HCT116 (cell line): ENCODE results near the gene OOSP2. TPM values are rescaled to one million over a fixed set of nuclear protein-coding genes. Genes with fewer than 3 reads are reported as not detected.

Experiments
- ATAC-seq: fragments of 200-7000 bp; cut with Tn5 transposase; 2 replicates; pipeline ENCODE4 v1.9.1; 2020; ENCODE audit warnings: mild to moderate bottlenecking, moderate library complexity
- BruUV-seq: library from RNA; stranded (reverse); fragments of 400-500 nt; replicated peaks from 2 replicates; lab custom pipeline; 2021; lab: Mats Ljungman, UMichigan
- CTCF ChIA-PET: fragments of 300-600 bp; sonication (Branson Sonifier 250); formaldehyde crosslinking; loops from one replicate; lab custom pipeline; 2021; ENCODE audit warnings: antibody characterized with exemption; lab: Charles Lee
- POLR2A ChIA-PET: fragments of 300-600, 350-600 bp; sonication (Branson Sonifier 250); formaldehyde crosslinking; loops from one replicate; lab custom pipeline; 2021; ENCODE audit warnings: antibody characterized with exemption; lab: Charles Lee
- RAD21 ChIA-PET, 2 experiments: fragments of 300-600 bp; sonication (Branson Sonifier 250); formaldehyde crosslinking; loops; one replicate each; lab custom pipeline; 2023; ENCODE audit warnings: low total read pairs in 2 of 2; ENCODE audit not compliant: uncharacterized antibody in 2 of 2, unreplicated experiment in 2 of 2, low non-redundant PET in 1 of 2; lab: Charles Lee
- DNase-seq: peaks from one replicate; pipeline ENCODE4 v3.0.0-alpha.2; 2010; ENCODE audit warnings: low read depth, low spot score
- H2AFZ ChIP-seq: fragments of 200-600 bp; shearing (Covaris generic), sonication (generic); 2 replicates; pipeline ENCODE4 v1.6.1; 2017; ENCODE audit warnings: low read depth, mixed run types, mixed read lengths, antibody characterized with exemption, low read length; ENCODE audit not compliant: poor library complexity, severe bottlenecking
- H3K27ac ChIP-seq: 2 replicates; pipeline ENCODE4 v1.5.1; 2012; ENCODE audit warnings: low read depth, low read length
- H3K27me3 ChIP-seq: fragments of 200-600 bp; sonication (generic); 2 replicates; pipeline ENCODE4 v1.6.1; 2016; ENCODE audit warnings: mixed run types, low read length, mixed read lengths; ENCODE audit not compliant: insufficient read depth
- H3K36me3 ChIP-seq, 2 experiments: fragments of 200-500 bp in 1 of 2; fragments of 200-600 bp in 1 of 2; sonication (Bioruptor generic) in 1 of 2; sonication (generic) in 1 of 2; 2 replicates each; pipeline versions ENCODE4 v1.5.1 to v1.6.1; 2014 to 2016; ENCODE audit warnings: low read length in 2 of 2, inconsistent platforms in 1 of 2, mixed read lengths in 1 of 2, mixed run types in 1 of 2; ENCODE audit not compliant: insufficient read depth in 2 of 2, control insufficient read depth in 1 of 2
- H3K4me1 ChIP-seq, 2 experiments: fragments of 200-600 bp in 1 of 2; sonication (generic) in 1 of 2; 2 replicates each; pipeline versions ENCODE4 v1.5.1 to v1.6.1; 2012 to 2017; ENCODE audit warnings: low read length in 2 of 2, inconsistent platforms in 1 of 2, mild to moderate bottlenecking in 1 of 2, mixed read lengths in 1 of 2, mixed run types in 1 of 2, moderate library complexity in 1 of 2; ENCODE audit not compliant: insufficient read depth in 2 of 2, control insufficient read depth in 1 of 2
- H3K4me2 ChIP-seq: fragments of 200-600 bp; sonication (generic); 2 replicates; pipeline ENCODE4 v1.6.1; 2017; ENCODE audit warnings: mixed run types, low read length, mixed read lengths
- H3K4me3 ChIP-seq, 2 experiments: fragments of 200-600 bp in 1 of 2; sonication (generic) in 1 of 2; replicated peaks in 1 of 2; 2 replicates each; pipeline ENCODE4 v1.5.1; 2011 to 2016; ENCODE audit warnings: low read length in 2 of 2, control low read depth in 1 of 2, low read depth in 1 of 2, mild to moderate bottlenecking in 1 of 2, mixed read lengths in 1 of 2, mixed run types in 1 of 2
- H3K79me2 ChIP-seq: fragments of 200-600 bp; sonication (generic); 2 replicates; pipeline ENCODE4 v1.6.1; 2017; ENCODE audit warnings: mild to moderate bottlenecking, mixed run types, low read length, moderate library complexity, mixed read lengths; ENCODE audit not compliant: insufficient read depth
- H3K9ac ChIP-seq: fragments of 200-600 bp; sonication (generic); 2 replicates; pipeline ENCODE4 v1.6.1; 2016; ENCODE audit warnings: low read length, mixed read lengths
- H3K9me2 ChIP-seq: fragments of 200-600 bp; sonication (generic), shearing (Covaris generic); 2 replicates; pipeline ENCODE4 v1.6.1; 2017; ENCODE audit warnings: mixed run types, mild to moderate bottlenecking, moderate library complexity; ENCODE audit not compliant: insufficient read depth
- H3K9me3 ChIP-seq, 2 experiments: fragments of 200-500 bp in 1 of 2; fragments of 200-600 bp in 1 of 2; sonication (Bioruptor generic) in 1 of 2; sonication (generic) in 1 of 2; 2 replicates each; pipeline ENCODE4 v1.6.1; 2014 to 2017; ENCODE audit warnings: low read length in 2 of 2, mixed read lengths in 2 of 2, inconsistent platforms in 1 of 2, low read depth in 1 of 2, mild to moderate bottlenecking in 1 of 2, mixed run types in 1 of 2, moderate library complexity in 1 of 2; ENCODE audit not compliant: control insufficient read depth in 1 of 2, insufficient read depth in 1 of 2
- H4K20me1 ChIP-seq: fragments of 200-600 bp; sonication (generic), shearing (Covaris generic); 2 replicates; pipeline ENCODE4 v1.6.1; 2017; ENCODE audit warnings: mixed run types, mild to moderate bottlenecking, moderate library complexity; ENCODE audit not compliant: insufficient read depth
- CBX3 ChIP-seq: IDR thresholded peaks from 2 replicates; pipeline ENCODE4 v1.6.1; 2012; ENCODE audit warnings: low read depth
- EGR1 ChIP-seq: IDR thresholded peaks from 2 replicates; pipeline ENCODE4 v1.6.1; 2012; ENCODE audit warnings: low read depth
- FOSL1 ChIP-seq: IDR thresholded peaks from 2 replicates; pipeline ENCODE4 v1.6.1; 2012; ENCODE audit warnings: low read depth
- POLR2AphosphoS5 ChIP-seq: IDR thresholded peaks from 2 replicates; pipeline ENCODE4 v1.6.1; 2011; ENCODE audit warnings: mild to moderate bottlenecking, low read depth, low read length, moderate library complexity
- RAD21 ChIP-seq: IDR thresholded peaks from 2 replicates; pipeline ENCODE4 v1.6.1; 2012; ENCODE audit warnings: low read depth, mild to moderate bottlenecking
- SIN3A ChIP-seq: IDR thresholded peaks from 2 replicates; pipeline ENCODE4 v1.6.1; 2012; ENCODE audit warnings: low read depth
- SP1 ChIP-seq: IDR thresholded peaks from 2 replicates; pipeline ENCODE4 v1.6.1; 2012; ENCODE audit warnings: low read depth
- SRF ChIP-seq: IDR thresholded peaks from 2 replicates; pipeline ENCODE4 v1.6.1; 2012; ENCODE audit warnings: low read depth
- ZBTB33 ChIP-seq: IDR thresholded peaks from 2 replicates; pipeline ENCODE4 v1.6.1; 2011; ENCODE audit warnings: mild to moderate bottlenecking, low read length, moderate library complexity; ENCODE audit not compliant: insufficient replicate concordance; ENCODE audit errors: extremely low read depth
- intact Hi-C: fragments of 100-400 bp; cut with micrococcal nuclease; formaldehyde crosslinking; loops from 2 replicates; pipeline ENCODE4 v1.10.0; 2022
- total RNA-seq: library from RNA; stranded (reverse); gene quantifications from one replicate; pipeline ENCODE4 v1.2.1, GENCODE V29; 2021; ENCODE audit not compliant: unreplicated experiment

Gene OOSP2
- total RNA-seq, 1 experiment from 2014 or later: not detected

DNA sequence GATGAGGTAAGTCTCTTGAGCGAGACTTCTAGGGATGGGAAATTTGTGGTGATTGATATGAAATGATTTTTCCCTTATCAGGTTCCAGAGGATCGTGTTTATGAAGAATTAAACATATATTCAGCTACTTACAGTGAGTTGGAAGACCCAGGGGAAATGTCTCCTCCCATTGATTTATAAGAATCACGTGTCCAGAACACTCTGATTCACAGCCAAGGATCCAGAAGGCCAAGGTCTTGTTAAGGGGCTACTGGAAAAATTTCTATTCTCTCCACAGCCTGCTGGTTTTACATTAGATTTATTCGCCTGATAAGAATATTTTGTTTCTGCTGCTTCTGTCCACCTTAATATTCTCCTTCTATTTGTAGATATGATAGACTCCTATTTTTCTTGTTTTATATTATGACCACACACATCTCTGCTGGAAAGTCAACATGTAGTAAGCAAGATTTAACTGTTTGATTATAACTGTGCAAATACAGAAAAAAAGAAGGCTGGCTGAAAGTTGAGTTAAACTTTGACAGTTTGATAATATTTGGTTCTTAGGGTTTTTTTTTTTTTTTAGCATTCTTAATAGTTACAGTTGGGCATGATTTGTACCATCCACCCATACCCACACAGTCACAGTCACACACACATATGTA is 55.4 kb downstream of the OOSP2 start:
- H3K79me2 ChIP-seq: no peaks in the 10 kb centered on the region
- H3K4me1 ChIP-seq: no peaks in the 10 kb centered on the region
- no peaks in the 10 kb centered on the region for H3K9me2 ChIP-seq
- intact Hi-C loops: no loop called here
- H3K9ac ChIP-seq: no peak overlapping the region
- H3K4me3 ChIP-seq: no peak overlapping the region
- H3K27me3 ChIP-seq: no peaks in the 10 kb centered on the region
- ChIA-PET RAD21 (no interaction called here), CTCF (no interaction called here), POLR2A (no interaction called here)
- TF ChIP-seq SRF: no peak
- no peak for TF ChIP-seq POLR2AphosphoS5
- no peak for TF ChIP-seq SIN3A
- no peak for TF ChIP-seq CBX3
- BruUV-seq: no TSS peak
- no peak overlapping the region for H3K4me2 ChIP-seq
- H3K9me3 ChIP-seq: no peaks in the 10 kb centered on the region
- H4K20me1 ChIP-seq: no peaks in the 10 kb centered on the region
- H3K36me3 ChIP-seq: no peaks in the 10 kb centered on the region
- DNase-seq: no peak
- no peak overlapping the region for H3K27ac ChIP-seq
- H2AFZ ChIP-seq: no peak overlapping the region
- no peak for ATAC-seq

DNA sequence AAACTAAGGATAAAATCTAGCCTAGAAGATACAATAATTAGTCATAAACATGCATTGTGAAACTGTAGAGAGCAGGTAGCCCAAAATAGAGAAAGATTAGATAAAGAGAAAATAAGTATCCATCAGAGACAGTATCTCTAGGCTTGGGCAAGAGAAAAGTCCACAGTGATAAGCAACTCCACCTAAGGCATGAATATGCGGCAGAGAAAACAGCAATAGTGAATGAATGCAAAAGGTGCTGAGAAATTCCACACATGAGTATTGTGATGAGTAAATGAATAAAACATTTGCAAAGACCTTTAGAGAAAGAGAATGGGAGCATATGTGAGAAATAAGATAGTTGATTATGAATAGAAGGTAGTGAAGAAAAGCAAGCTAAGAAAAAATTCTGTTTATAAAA is 57.0 kb downstream of the OOSP2 start:
- DNase-seq: no peak
- Histone ChIP-seq H4K20me1 (no peaks in the 10 kb centered on the region), H3K9me2 (no peaks in the 10 kb centered on the region), H3K27me3 (no peaks in the 10 kb centered on the region), H3K27ac (no peak overlapping the region)
- BruUV-seq: no TSS peak
- no peak for ATAC-seq
- TF ChIP-seq ZBTB33 (no peak), SRF (no peak), POLR2AphosphoS5 (no peak), FOSL1 (no peak), CBX3 (no peak), SP1 (no peak), SIN3A (no peak), RAD21 (no peak), EGR1 (no peak)
- TF ChIP-seq, all 23 proteins: peak for 0
- intact Hi-C loops: no loop called here
- no peaks in the 10 kb centered on the region for H3K4me1 ChIP-seq
- ChIA-PET RAD21 (no interaction called here), POLR2A (interaction anchor here (0.7 kb wide), 1 partner anchor 208 kb away, joined by 3 read pairs; no protein-coding TSS in a partner anchor), CTCF (no interaction called here)
- no peak overlapping the region for H3K9ac ChIP-seq
- H3K4me2 ChIP-seq: no peak overlapping the region
- H3K4me3 ChIP-seq: no peak overlapping the region
- H3K79me2 ChIP-seq: no peaks in the 10 kb centered on the region
- no peaks in the 10 kb centered on the region for H3K9me3 ChIP-seq
- H2AFZ ChIP-seq: no peak overlapping the region
- H3K36me3 ChIP-seq: no peaks in the 10 kb centered on the region

Other genes starting within 250 kb of the OOSP2 start
- gene MRPL16, start 229.6 kb upstream of the OOSP2 start, total RNA-seq: 61.0 TPM
- not detected for gene CBLIF, start 194.9 kb upstream of the OOSP2 start, total RNA-seq
- gene TCN1, start 173.9 kb upstream of the OOSP2 start, total RNA-seq: 1.7 TPM
- gene OOSP3, start 161.6 kb upstream of the OOSP2 start, total RNA-seq: not detected
- gene OOSP1, start 102.0 kb upstream of the OOSP2 start, total RNA-seq: not detected
- gene OOSP4A, start 76.4 kb upstream of the OOSP2 start, total RNA-seq: not detected
- not detected for gene OOSP4B, start 23.2 kb upstream of the OOSP2 start, total RNA-seq
- not detected for gene MS4A3, start 16.3 kb downstream of the OOSP2 start, total RNA-seq
- not detected for gene MS4A2, start 48.3 kb downstream of the OOSP2 start, total RNA-seq
- 0.52 TPM for gene MS4A6A, start 142.7 kb downstream of the OOSP2 start, total RNA-seq
- gene MS4A4E, start 202.7 kb downstream of the OOSP2 start, total RNA-seq: not detected
- gene MS4A4A, start 240.3 kb downstream of the OOSP2 start, total RNA-seq: 0.22 TPM